K562 (cell line): ENCODE results near the gene ZSWIM2. TPM values are rescaled to one million over a fixed set of nuclear protein-coding genes. Genes with fewer than 3 reads are reported as not detected.
A peak's percentile ranks its signal among the peaks of the same experiment; 100 is the strongest.

ENCODE experiments used
- ATAC-seq: fragments of 200-7000 bp; cut with Tn5 transposase; 3 replicates; pipeline ENCODE4 v1.9.1; 2020; ENCODE audit warnings: moderate library complexity
- BruUV-seq: library from RNA; stranded (reverse); fragments of 400-500 nt; replicated peaks from 2 replicates; lab custom pipeline; 2021; lab: Mats Ljungman, UMichigan
- CTCF ChIA-PET: fragments of 300-600 bp; formaldehyde crosslinking; extraction: SDS; loops from one replicate; lab custom pipeline; 2021; ENCODE audit warnings: low intra/inter-chr PET ratio; lab: Yijun Ruan, JAX
- POLR2A ChIA-PET: fragments of 300-600, 350-650 bp; sonication (Branson Sonifier 250); formaldehyde crosslinking; extraction: SDS; loops from one replicate; lab custom pipeline; 2021; ENCODE audit warnings: antibody characterized with exemption, inconsistent platforms; lab: Yijun Ruan, JAX
- DNase-seq, 4 experiments: peaks; one replicate each; pipeline versions ENCODE4 v3.0.0 to v3.0.0-alpha.2; 2011 to 2018; ENCODE audit warnings: low spot score in 3 of 4, mixed read lengths in 3 of 4; ENCODE audit errors: extremely low read depth in 1 of 4
- FAIRE-seq: peaks from 2 replicates; lab custom pipeline; 2011; peaks lifted over from hg19 to GRCh38; lab: Jason Lieb, UNC
- H2AFZ ChIP-seq: 2 replicates; pipeline ENCODE4 v1.6.0; 2011; ENCODE audit warnings: low read depth, low read length, control low read depth, inconsistent platforms
- H3K27ac ChIP-seq: fragments of 200-600 bp; 3 replicates; pipeline ENCODE4 v1.8.0; 2011; ENCODE audit warnings: low read depth, mild to moderate bottlenecking, control low read depth, inconsistent platforms, low read length, moderate library complexity, mixed read lengths; ENCODE audit errors: extremely low read depth
- H3K27me3 ChIP-seq, 2 experiments: fragments of 300-600 bp in 1 of 2; 2 replicates in 1 of 2; 3 replicates in 1 of 2; pipeline versions ENCODE4 v1.6.0 to v1.8.0; 2011; ENCODE audit warnings: inconsistent platforms in 2 of 2, low read length in 2 of 2, mild to moderate bottlenecking in 1 of 2, mixed read lengths in 1 of 2, moderate library complexity in 1 of 2; ENCODE audit not compliant: control insufficient read depth in 2 of 2, insufficient read depth in 2 of 2
- H3K36me3 ChIP-seq: fragments of 300-600 bp; 3 replicates; pipeline ENCODE4 v1.8.0; 2011; ENCODE audit warnings: mild to moderate bottlenecking, low read length, inconsistent platforms; ENCODE audit not compliant: control insufficient read depth, insufficient read depth
- H3K4me1 ChIP-seq, 2 experiments: fragments of 200-600 bp in 1 of 2; replicated peaks in 1 of 2; 2 replicates in 1 of 2; 3 replicates in 1 of 2; pipeline versions ENCODE4 v1.5.1 to v1.8.0; 2011; ENCODE audit warnings: inconsistent platforms in 2 of 2, low read length in 2 of 2, mild to moderate bottlenecking in 1 of 2, mixed read lengths in 1 of 2, moderate library complexity in 1 of 2; ENCODE audit not compliant: control insufficient read depth in 2 of 2, insufficient read depth in 2 of 2
- H3K4me2 ChIP-seq: 2 replicates; pipeline ENCODE4 v1.6.1; 2011; ENCODE audit warnings: low read length, control low read depth, inconsistent platforms, mixed read lengths; ENCODE audit not compliant: insufficient read depth
- H3K4me3 ChIP-seq: fragments of 200-600 bp; sonication (generic), shearing (Covaris generic); 2 replicates; pipeline ENCODE4 v1.5.1; 2016; ENCODE audit warnings: control low read depth, inconsistent platforms
- H3K79me2 ChIP-seq: fragments of 200-600 bp; 3 replicates; pipeline ENCODE4 v1.8.0; 2011; ENCODE audit warnings: low read length, inconsistent platforms; ENCODE audit not compliant: control insufficient read depth, insufficient read depth
- H3K9ac ChIP-seq, 2 experiments: 2 replicates each; pipeline versions ENCODE4 v1.6.0 to v1.6.1; 2011; ENCODE audit warnings: low read depth in 2 of 2, low read length in 2 of 2, control low read depth in 1 of 2, inconsistent platforms in 1 of 2, mild to moderate bottlenecking in 1 of 2, mixed read lengths in 1 of 2; ENCODE audit not compliant: insufficient read depth in 1 of 2
- H3K9me1 ChIP-seq: one replicate; pipeline ENCODE4 v1.6.0; 2011; ENCODE audit warnings: inconsistent platforms, mild to moderate bottlenecking, low read length, moderate library complexity; ENCODE audit not compliant: control insufficient read depth, insufficient read depth
- H3K9me3 ChIP-seq: replicated peaks from 2 replicates; pipeline ENCODE4 v1.5.1; 2011; ENCODE audit warnings: low read depth, low read length, inconsistent platforms; ENCODE audit not compliant: control insufficient read depth, insufficient read depth
- H4K20me1 ChIP-seq: replicated peaks from 2 replicates; pipeline ENCODE4 v1.6.1; 2011; ENCODE audit warnings: low read length, inconsistent platforms, mixed read lengths; ENCODE audit not compliant: control insufficient read depth, insufficient read depth
- C11orf30 ChIP-seq: fragments of 450-650 bp; IDR thresholded peaks from 2 replicates; pipeline ENCODE4 v1.6.1; 2016; ENCODE audit warnings: low read depth, mild to moderate bottlenecking
- CSDE1 ChIP-seq, 2 experiments: fragments of 450-650 bp; IDR thresholded peaks; 2 replicates each; pipeline ENCODE4 v1.6.1; 2016; ENCODE audit warnings: mild to moderate bottlenecking in 1 of 2
- HDAC6 ChIP-seq: IDR thresholded peaks from 2 replicates; pipeline ENCODE4 v1.6.1; 2012; ENCODE audit warnings: low read depth, mild to moderate bottlenecking, control low read depth, inconsistent platforms, low read length, moderate library complexity
- MAFK ChIP-seq: IDR thresholded peaks from 2 replicates; pipeline ENCODE4 v1.6.1; 2011; ENCODE audit warnings: low read length, improper control_type of control experiment
- MAZ ChIP-seq, 2 experiments: fragments of 450-650 bp in 1 of 2; sonication (generic) in 1 of 2; formaldehyde crosslinking; IDR thresholded peaks in 1 of 2; conservative IDR thresholded peaks in 1 of 2; 2 replicates each; pipeline versions ENCODE4 v1.4.0 to v1.5.0; 2020; ENCODE audit warnings: mild to moderate bottlenecking in 1 of 2, missing genetic modification reagents in 1 of 2
- PHF20 ChIP-seq: fragments of 450-650 bp; IDR thresholded peaks from 2 replicates; pipeline ENCODE4 v1.6.1; 2018; ENCODE audit not compliant: partially characterized antibody
- RBM39 ChIP-seq: fragments of 200-400 bp; formaldehyde crosslinking; optimal IDR thresholded peaks from 2 replicates; pipeline ENCODE3; 2018; ENCODE audit warnings: low read depth, low read length
- STAT5B ChIP-seq: fragments of 250-450 bp; sonication (Bioruptor Pico); IDR thresholded peaks from 2 replicates; pipeline ENCODE4 v1.8.0; 2021; ENCODE audit warnings: mild to moderate bottlenecking, inconsistent platforms
- TEAD4 ChIP-seq, 2 experiments: sonication (generic) in 1 of 2; formaldehyde crosslinking in 1 of 2; IDR thresholded peaks; 2 replicates each; pipeline versions ENCODE4 v1.6.1 to v1.8.0; 2012 to 2022; ENCODE audit warnings: borderline replicate concordance in 1 of 2, inconsistent platforms in 1 of 2, low read length in 1 of 2, mild to moderate bottlenecking in 1 of 2, missing genetic modification reagents in 1 of 2
- WGBS: fragments of 100-300 bp; shearing (Covaris generic); methylation state at CpG from one replicate; pipeline ENCODE4 v1.1.6; 2016; ENCODE audit warnings: low coverage, mixed read lengths; ENCODE audit not compliant: insufficient coverage; ENCODE audit errors: missing lambda C conversion rate; 5-methylcytosine and 5-hydroxymethylcytosine counted together
- in situ Hi-C: fragments of 300-500 bp; cut with MboI; formaldehyde crosslinking; loops from 4 replicates; pipeline ENCODE4 v1.15.0; 2018; ENCODE audit warnings: inconsistent platforms, mixed read lengths
- intact Hi-C: fragments of 100-400 bp; cut with micrococcal nuclease; formaldehyde crosslinking; loops from 2 replicates; pipeline ENCODE4 v1.14.2; 2022
- polyA plus RNA-seq, 8 experiments: library from polyadenylated mRNA; depleted of rRNA in 4 of 8; stranded (reverse) in 5 of 8; unstranded in 3 of 8; fragments of >200 nt; fragmentation: Nextera tagmentation in 2 of 8; fragmentation: Illumina TruSeq in 1 of 8; extraction: Ambion mirVana in 2 of 8; extraction: Trizol in 1 of 8; gene quantifications; 2 replicates each; pipeline versions ENCODE4 v1.2.1 to v1.2.3, GENCODE V29; 2011 to 2014; ENCODE audit warnings: inconsistent platforms in 1 of 8, missing spikeins in 1 of 8
- total RNA-seq, 7 experiments: library from RNA; depleted of rRNA in 6 of 7; stranded (reverse); fragments of >200 nt in 6 of 7; fragmentation: Illumina TruSeq in 2 of 7; extraction: Trizol in 2 of 7; gene quantifications; 2 replicates each; pipeline versions ENCODE4 v1.2.1 to v1.2.3, GENCODE V29; 2011 to 2021; ENCODE audit warnings: low replicate concordance in 1 of 7
- TF ChIP-seq, protein P1 (sequence below): fragments of 450-650 bp; formaldehyde crosslinking; IDR thresholded peaks from 2 replicates; pipeline ENCODE4 v1.4.0; 2020; ENCODE audit warnings: mild to moderate bottlenecking
- TF ChIP-seq, protein P2 (sequence below), 3 experiments: fragments of 200-800 bp in 1 of 3; fragments of 250-450 bp in 1 of 3; fragments of 450-650 bp in 1 of 3; sonication (Bioruptor Pico) in 1 of 3; sonication (Bioruptor generic) in 1 of 3; formaldehyde crosslinking in 1 of 3; IDR thresholded peaks; 2 replicates each; pipeline versions ENCODE4 v1.6.1 to v1.8.0; 2016 to 2022; ENCODE audit warnings: mild to moderate bottlenecking in 2 of 3, missing genetic modification characterization in 2 of 3, missing compliant biosample characterization in 1 of 3, moderate library complexity in 1 of 3
- TF ChIP-seq, protein P3 (sequence below): fragments of 450-650 bp; IDR thresholded peaks from 2 replicates; pipeline ENCODE4 v1.7.0; 2016; ENCODE audit warnings: borderline replicate concordance
- TF ChIP-seq, protein P4 (sequence below): fragments of 250-450 bp; sonication (Bioruptor Pico); IDR thresholded peaks from 2 replicates; pipeline ENCODE4 v1.9.0; 2021; ENCODE audit warnings: mild to moderate bottlenecking

The ZSWIM2 gene
- total and polyA plus RNA-seq, 9 of the 15 experiments (the other 6 are each of a cell fraction or from before 2014, with no cell fraction given): not detected

DNA sequence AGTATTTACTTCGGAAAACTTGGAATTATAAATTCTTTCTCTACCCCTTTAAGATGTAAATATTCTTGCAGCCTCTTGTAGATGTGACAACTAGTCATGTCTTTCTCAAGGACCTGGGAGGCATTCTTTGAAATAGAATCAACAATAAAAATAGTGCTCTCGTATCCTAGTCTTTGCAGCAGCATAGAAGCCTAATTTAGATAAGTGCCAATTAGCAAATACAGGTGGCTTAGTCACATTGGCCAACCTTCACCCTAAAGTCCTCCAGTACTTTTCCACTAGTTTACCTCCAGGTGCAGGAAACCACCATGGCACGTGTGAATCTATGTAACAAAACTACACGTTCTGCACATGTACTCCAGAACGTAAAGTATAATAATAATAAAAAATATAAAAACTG, 3.5 kb upstream of the ZSWIM2 start (continued):
- TF ChIP-seq, protein P1, sequence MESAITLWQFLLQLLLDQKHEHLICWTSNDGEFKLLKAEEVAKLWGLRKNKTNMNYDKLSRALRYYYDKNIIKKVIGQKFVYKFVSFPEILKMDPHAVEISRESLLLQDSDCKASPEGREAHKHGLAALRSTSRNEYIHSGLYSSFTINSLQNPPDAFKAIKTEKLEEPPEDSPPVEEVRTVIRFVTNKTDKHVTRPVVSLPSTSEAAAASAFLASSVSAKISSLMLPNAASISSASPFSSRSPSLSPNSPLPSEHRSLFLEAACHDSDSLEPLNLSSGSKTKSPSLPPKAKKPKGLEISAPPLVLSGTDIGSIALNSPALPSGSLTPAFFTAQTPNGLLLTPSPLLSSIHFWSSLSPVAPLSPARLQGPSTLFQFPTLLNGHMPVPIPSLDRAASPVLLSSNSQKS (CRISPR knock-in tag): no peak
- TF ChIP-seq HDAC6: no peak
- no peak for TF ChIP-seq CSDE1 (IDR thresholded peaks at IDR 0.05)
- TF ChIP-seq, protein P2, sequence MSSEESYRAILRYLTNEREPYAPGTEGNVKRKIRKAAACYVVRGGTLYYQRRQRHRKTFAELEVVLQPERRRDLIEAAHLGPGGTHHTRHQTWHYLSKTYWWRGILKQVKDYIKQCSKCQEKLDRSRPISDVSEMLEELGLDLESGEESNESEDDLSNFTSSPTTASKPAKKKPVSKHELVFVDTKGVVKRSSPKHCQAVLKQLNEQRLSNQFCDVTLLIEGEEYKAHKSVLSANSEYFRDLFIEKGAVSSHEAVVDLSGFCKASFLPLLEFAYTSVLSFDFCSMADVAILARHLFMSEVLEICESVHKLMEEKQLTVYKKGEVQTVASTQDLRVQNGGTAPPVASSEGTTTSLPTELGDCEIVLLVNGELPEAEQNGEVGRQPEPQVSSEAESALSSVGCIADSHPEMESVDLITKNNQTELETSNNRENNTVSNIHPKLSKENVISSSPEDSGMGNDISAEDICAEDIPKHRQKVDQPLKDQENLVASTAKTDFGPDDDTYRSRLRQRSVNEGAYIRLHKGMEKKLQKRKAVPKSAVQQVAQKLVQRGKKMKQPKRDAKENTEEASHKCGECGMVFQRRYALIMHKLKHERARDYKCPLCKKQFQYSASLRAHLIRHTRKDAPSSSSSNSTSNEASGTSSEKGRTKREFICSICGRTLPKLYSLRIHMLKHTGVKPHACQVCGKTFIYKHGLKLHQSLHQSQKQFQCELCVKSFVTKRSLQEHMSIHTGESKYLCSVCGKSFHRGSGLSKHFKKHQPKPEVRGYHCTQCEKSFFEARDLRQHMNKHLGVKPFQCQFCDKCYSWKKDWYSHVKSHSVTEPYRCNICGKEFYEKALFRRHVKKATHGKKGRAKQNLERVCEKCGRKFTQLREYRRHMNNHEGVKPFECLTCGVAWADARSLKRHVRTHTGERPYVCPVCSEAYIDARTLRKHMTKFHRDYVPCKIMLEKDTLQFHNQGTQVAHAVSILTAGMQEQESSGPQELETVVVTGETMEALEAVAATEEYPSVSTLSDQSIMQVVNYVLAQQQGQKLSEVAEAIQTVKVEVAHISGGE (CRISPR knock-in tag; IDR thresholded peaks at IDR 0.05): no peak
- TF ChIP-seq STAT5B: no peak
- TF ChIP-seq, all 486 proteins: peak for 0

DNA sequence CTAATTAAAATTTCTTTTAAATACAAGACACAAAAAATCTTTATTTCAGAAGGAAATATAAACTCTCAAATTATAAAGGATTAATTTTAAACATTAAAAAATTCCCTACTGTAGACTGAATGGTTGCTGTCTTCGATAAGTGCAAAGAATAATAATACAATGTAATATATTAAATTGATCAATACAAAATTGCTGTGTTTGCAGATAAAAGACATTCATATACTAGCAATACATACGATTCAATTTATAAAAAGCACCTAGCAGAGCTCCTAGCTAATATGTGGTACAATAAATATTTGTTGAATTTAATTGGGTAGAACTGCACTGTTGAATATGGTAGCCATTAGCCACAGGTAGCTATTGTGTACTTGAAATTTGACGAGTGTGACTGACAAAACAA, 6.6 kb downstream of the ZSWIM2 start:
- Histone ChIP-seq H3K9me1 (no peaks in the 10 kb centered on the region), H3K79me2 (no peaks in the 10 kb centered on the region), H3K36me3 (no peaks in the 10 kb centered on the region), H3K27ac (no peak overlapping the region), H2AFZ (no peak overlapping the region), H3K4me2 (no peak overlapping the region), H3K9me3 (no peaks in the 10 kb centered on the region), H3K4me1 (no peaks in the 10 kb centered on the region), H4K20me1 (no peaks in the 10 kb centered on the region), H3K27me3 (no peaks in the 10 kb centered on the region), H3K9ac (no peak overlapping the region), H3K4me3 (no peak overlapping the region)
- in situ Hi-C loops: no loop called here
- ChIA-PET CTCF (no interaction called here), POLR2A (no interaction called here)
- FAIRE-seq: no peak
- ATAC-seq: no peak
- BruUV-seq: no TSS peak
- 3% methylated on average over 3 of the region's 3 CpGs for WGBS
- DNase-seq: no peak
- intact Hi-C loops: no loop called here
- TF ChIP-seq TEAD4 (IDR thresholded peaks at IDR 0.05; ENCODE audit: low read length) (no peak), TEAD4 (CRISPR knock-in tag; IDR thresholded peaks at IDR 0.05; ENCODE audit: borderline replicate concordance) (no peak), RBM39 (no peak), PHF20 (no peak), C11orf30 (peak; percentile 44), MAFK (0 out of 2 replicates have a peak, but pooled peaks have one; percentile 15), MAZ (CRISPR knock-in tag; conservative IDR thresholded peaks at IDR 0.05 in 1 of 2, IDR thresholded peaks at IDR 0.05 in 1 of 2) (no peak)
- TF ChIP-seq, protein P3, sequence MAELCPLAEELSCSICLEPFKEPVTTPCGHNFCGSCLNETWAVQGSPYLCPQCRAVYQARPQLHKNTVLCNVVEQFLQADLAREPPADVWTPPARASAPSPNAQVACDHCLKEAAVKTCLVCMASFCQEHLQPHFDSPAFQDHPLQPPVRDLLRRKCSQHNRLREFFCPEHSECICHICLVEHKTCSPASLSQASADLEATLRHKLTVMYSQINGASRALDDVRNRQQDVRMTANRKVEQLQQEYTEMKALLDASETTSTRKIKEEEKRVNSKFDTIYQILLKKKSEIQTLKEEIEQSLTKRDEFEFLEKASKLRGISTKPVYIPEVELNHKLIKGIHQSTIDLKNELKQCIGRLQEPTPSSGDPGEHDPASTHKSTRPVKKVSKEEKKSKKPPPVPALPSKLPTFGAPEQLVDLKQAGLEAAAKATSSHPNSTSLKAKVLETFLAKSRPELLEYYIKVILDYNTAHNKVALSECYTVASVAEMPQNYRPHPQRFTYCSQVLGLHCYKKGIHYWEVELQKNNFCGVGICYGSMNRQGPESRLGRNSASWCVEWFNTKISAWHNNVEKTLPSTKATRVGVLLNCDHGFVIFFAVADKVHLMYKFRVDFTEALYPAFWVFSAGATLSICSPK: no peak
- TF ChIP-seq, protein P4, sequence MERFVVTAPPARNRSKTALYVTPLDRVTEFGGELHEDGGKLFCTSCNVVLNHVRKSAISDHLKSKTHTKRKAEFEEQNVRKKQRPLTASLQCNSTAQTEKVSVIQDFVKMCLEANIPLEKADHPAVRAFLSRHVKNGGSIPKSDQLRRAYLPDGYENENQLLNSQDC (CRISPR knock-in tag): no peak
